Measurements from ENCODE around the gene ZNF32.

The ZNF32 gene

GRCh38 chr10:43681721-43682120, 33.0 kb upstream of the ZNF32 start:
- DNase-seq (ENCODE audit: low read depth): no peak
- TF ChIP-seq CTCF (IDR thresholded peaks at IDR 0.05; ENCODE audit: insufficient read depth, low read depth, low read length, missing control alignments): no peak
- H3K4me3 ChIP-seq (ENCODE audit: low read length): no peak overlapping the region

GRCh38 chr10:43681220-43681619, 32.5 kb upstream of the ZNF32 start:
- no peak for TF ChIP-seq CTCF (IDR thresholded peaks at IDR 0.05; ENCODE audit: insufficient read depth, low read depth, low read length, missing control alignments)
- H3K4me3 ChIP-seq (ENCODE audit: low read length): no peak overlapping the region
- DNase-seq (ENCODE audit: low read depth): no peak

- H3K4me3 ChIP-seq (ENCODE audit: low read length): no peak overlapping the region
- peak; percentile 12 for DNase-seq (ENCODE audit: low read depth)
- no peak for TF ChIP-seq CTCF (IDR thresholded peaks at IDR 0.05; ENCODE audit: insufficient read depth, low read depth, low read length, missing control alignments)
Measured at GRCh38 chr10:43680035-43680434, 31.4 kb upstream of the ZNF32 start.

- TF ChIP-seq CTCF (IDR thresholded peaks at IDR 0.05; ENCODE audit: insufficient read depth, low read depth, low read length, missing control alignments): no peak
- DNase-seq (ENCODE audit: low read depth): peak; percentile 46
- H3K4me3 ChIP-seq (ENCODE audit: low read length): no peak overlapping the region
Measured at GRCh38 chr10:43679509-43679908, 30.8 kb upstream of the ZNF32 start.

- no peak for DNase-seq (ENCODE audit: low read depth)
- no peak for TF ChIP-seq CTCF (IDR thresholded peaks at IDR 0.05; ENCODE audit: insufficient read depth, low read depth, low read length, missing control alignments)
- H3K4me3 ChIP-seq (ENCODE audit: low read length): no peak overlapping the region
Measured at GRCh38 chr10:43678654-43679053, 30.0 kb upstream of the ZNF32 start.

GRCh38 chr10:43676901-43677300, 28.2 kb upstream of the ZNF32 start:
- DNase-seq (ENCODE audit: low read depth): no peak
- TF ChIP-seq CTCF (IDR thresholded peaks at IDR 0.05; ENCODE audit: insufficient read depth, low read depth, low read length, missing control alignments): no peak
- no peak overlapping the region for H3K4me3 ChIP-seq (ENCODE audit: low read length)

GRCh38 chr10:43676331-43676730, 27.6 kb upstream of the ZNF32 start:
- no peak for DNase-seq (ENCODE audit: low read depth)
- no peak for TF ChIP-seq CTCF (IDR thresholded peaks at IDR 0.05; ENCODE audit: insufficient read depth, low read depth, low read length, missing control alignments)
- no peak overlapping the region for H3K4me3 ChIP-seq (ENCODE audit: low read length)

Measured in epithelial cell of esophagus (primary cell).